GM12878 (cell line): Measurements from ENCODE around the gene NKG7. TPM values are rescaled to one million over a fixed set of nuclear protein-coding genes. Genes with fewer than 3 reads are reported as not detected.

ENCODE experiments used
- ATAC-seq: fragments of 200-7000 bp; cut with Tn5 transposase; 3 replicates; pipeline ENCODE4 v1.9.1; 2020; ENCODE audit warnings: mild to moderate bottlenecking, moderate library complexity
- BruUV-seq: library from RNA; stranded (reverse); fragments of 400-500 nt; replicated peaks from 2 replicates; lab custom pipeline; 2021; lab: Mats Ljungman, UMichigan
- CTCF ChIA-PET: fragments of 300-600 bp; sonication (Branson Sonifier 250); formaldehyde crosslinking; extraction: SDS; loops from one replicate; lab custom pipeline; 2021; ENCODE audit warnings: inconsistent platforms; lab: Yijun Ruan, JAX
- POLR2A ChIA-PET: fragments of 350-600 bp; formaldehyde crosslinking; extraction: SDS; loops from one replicate; lab custom pipeline; 2021; ENCODE audit warnings: inconsistent platforms; lab: Charles Lee
- RAD21 ChIA-PET: fragments of 300-600 bp; sonication (Branson Sonifier 250); formaldehyde crosslinking; loops from one replicate; lab custom pipeline; 2023; ENCODE audit warnings: antibody characterized with exemption; ENCODE audit not compliant: unreplicated experiment; lab: Charles Lee
- SMC1A ChIA-PET: fragments of 300-600 bp; sonication (Branson Sonifier 250); formaldehyde crosslinking; loops from one replicate; lab custom pipeline; 2023; ENCODE audit not compliant: unreplicated experiment, uncharacterized antibody; lab: Charles Lee
- DNase-seq: peaks from one replicate; pipeline ENCODE4 v3.0.0-alpha.2; 2011; ENCODE audit warnings: low read depth, low spot score
- FAIRE-seq: peaks from 3 replicates; lab custom pipeline; 2011; peaks lifted over from hg19 to GRCh38; lab: Jason Lieb, UNC
- H2AFZ ChIP-seq: 2 replicates; pipeline ENCODE4 v1.6.0; 2011; ENCODE audit warnings: low read depth, low read length, control low read depth; ENCODE audit not compliant: control insufficient read depth
- H3K27ac ChIP-seq: 2 replicates; pipeline ENCODE4 v1.5.1; 2011; ENCODE audit warnings: control low read depth; ENCODE audit not compliant: control insufficient read depth, insufficient read depth
- H3K27me3 ChIP-seq, 2 experiments: replicated peaks in 1 of 2; 2 replicates each; pipeline versions ENCODE4 v1.6.0 to v1.6.1; 2011; ENCODE audit warnings: low read length in 1 of 2; ENCODE audit not compliant: control insufficient read depth in 2 of 2, insufficient read depth in 2 of 2
- H3K36me3 ChIP-seq, 2 experiments: 2 replicates each; pipeline ENCODE4 v1.5.1; 2011; ENCODE audit warnings: low read length in 1 of 2; ENCODE audit not compliant: control insufficient read depth in 2 of 2, insufficient read depth in 2 of 2
- H3K4me1 ChIP-seq: 2 replicates; pipeline ENCODE4 v1.6.1; 2011; ENCODE audit warnings: mild to moderate bottlenecking, low read length, moderate library complexity, mixed read lengths; ENCODE audit not compliant: control insufficient read depth, insufficient read depth
- H3K4me2 ChIP-seq: 2 replicates; pipeline ENCODE4 v1.6.0; 2011; ENCODE audit warnings: control low read depth; ENCODE audit not compliant: control insufficient read depth, insufficient read depth
- H3K4me3 ChIP-seq: fragments of 200-600 bp; sonication (generic); 2 replicates; pipeline ENCODE4 v1.5.1; 2016
- H3K79me2 ChIP-seq: 2 replicates; pipeline ENCODE4 v1.6.0; 2011; ENCODE audit warnings: low read length; ENCODE audit not compliant: control insufficient read depth, insufficient read depth
- H3K9ac ChIP-seq: 2 replicates; pipeline ENCODE4 v1.8.0; 2011; ENCODE audit warnings: low read length, control low read depth, mixed read lengths; ENCODE audit not compliant: control insufficient read depth, insufficient read depth
- H3K9me3 ChIP-seq: replicated peaks from 3 replicates; pipeline ENCODE4 v1.5.1; 2011; ENCODE audit warnings: mild to moderate bottlenecking, low read length; ENCODE audit not compliant: control insufficient read depth, insufficient read depth
- H4K20me1 ChIP-seq: 2 replicates; pipeline ENCODE4 v1.6.0; 2011; ENCODE audit not compliant: control insufficient read depth, insufficient read depth
- BCL11A ChIP-seq: IDR thresholded peaks from 2 replicates; pipeline ENCODE4 v1.6.1; 2011; ENCODE audit warnings: low read depth, low read length
- BHLHE40 ChIP-seq, 2 experiments: fragments of 450-650 bp in 1 of 2; IDR thresholded peaks; 2 replicates each; pipeline ENCODE4 v1.6.1; 2011 to 2017; ENCODE audit warnings: low read depth in 2 of 2, borderline replicate concordance in 1 of 2, improper control_type of control experiment in 1 of 2, low read length in 1 of 2, mild to moderate bottlenecking in 1 of 2
- CEBPB ChIP-seq, 2 experiments: fragments of 150-350 bp in 1 of 2; IDR thresholded peaks; 2 replicates each; pipeline ENCODE4 v1.6.1; 2012 to 2014; ENCODE audit warnings: low read depth in 2 of 2, low read length in 2 of 2, borderline replicate concordance in 1 of 2, inconsistent platforms in 1 of 2
- GABPA ChIP-seq: IDR thresholded peaks from 2 replicates; pipeline ENCODE4 v1.6.1; 2014; ENCODE audit warnings: antibody characterized with exemption, low read depth, mild to moderate bottlenecking, inconsistent platforms
- GATAD2B ChIP-seq: fragments of 450-650 bp; conservative IDR thresholded peaks from 2 replicates; pipeline ENCODE4 v1.6.1; 2017; ENCODE audit warnings: low read depth, mild to moderate bottlenecking, moderate library complexity
- LARP7 ChIP-seq: fragments of 450-650 bp; IDR thresholded peaks from 2 replicates; pipeline ENCODE4 v1.6.1; 2017; ENCODE audit warnings: mild to moderate bottlenecking
- POU2F2 ChIP-seq: IDR thresholded peaks from 3 replicates; pipeline ENCODE4 v1.6.1; 2011; ENCODE audit warnings: low read depth, mild to moderate bottlenecking, low read length, borderline replicate concordance
- SPI1 ChIP-seq: IDR thresholded peaks from 2 replicates; pipeline ENCODE4 v1.6.1; 2011; ENCODE audit warnings: low read depth, mild to moderate bottlenecking, low read length, moderate library complexity, borderline replicate concordance; ENCODE audit not compliant: insufficient read depth
- SREBF2 ChIP-seq: IDR thresholded peaks from 2 replicates; pipeline ENCODE4 v1.6.1; 2012; ENCODE audit warnings: mild to moderate bottlenecking, low read length
- TARDBP ChIP-seq: IDR thresholded peaks from 2 replicates; pipeline ENCODE4 v1.6.1; 2016; ENCODE audit warnings: borderline replicate concordance
- ZNF217 ChIP-seq: fragments of 450-650 bp; IDR thresholded peaks from 2 replicates; pipeline ENCODE4 v1.6.1; 2017; ENCODE audit warnings: antibody characterized with exemption, mild to moderate bottlenecking
- WGBS: methylation state at CpG from one replicate; pipeline ENCODE4 v1.1.6; 2016; ENCODE audit warnings: low lambda C conversion rate; ENCODE audit not compliant: insufficient replicate concordance, insufficient coverage; ENCODE audit errors: missing lambda C conversion rate; 5-methylcytosine and 5-hydroxymethylcytosine counted together
- in situ Hi-C: fragments of 300-500 bp; cut with MboI; formaldehyde crosslinking; loops from 9 replicates; pipeline ENCODE4 v1.14.3; 2018; ENCODE audit warnings: mixed read lengths
- intact Hi-C: fragments of 100-400 bp; cut with micrococcal nuclease; formaldehyde crosslinking; loops from one replicate; pipeline ENCODE4 v1.14.2; 2022; ENCODE audit not compliant: unreplicated experiment
- polyA plus RNA-seq, 11 experiments: library from polyadenylated mRNA; depleted of rRNA in 4 of 11; unstranded in 6 of 11; stranded (reverse) in 5 of 11; fragments of >200 nt; fragmentation: Nextera tagmentation in 4 of 11; fragmentation: Illumina TruSeq in 1 of 11; extraction: Ambion mirVana in 4 of 11; extraction: Trizol in 1 of 11; gene quantifications; 1 replicate in 1 of 11; 2 replicates in 10 of 11; pipeline versions ENCODE4 v1.2.1 to v1.2.3, GENCODE V29; 2011 to 2016; ENCODE audit warnings: inconsistent platforms in 2 of 11, missing spikeins in 2 of 11, low read depth in 1 of 11
- total RNA-seq, 4 experiments: library from RNA; depleted of rRNA in 3 of 4; stranded (reverse); fragments of >200 nt in 3 of 4; fragmentation: Illumina TruSeq in 1 of 4; extraction: Trizol in 1 of 4; gene quantifications; 2 replicates each; pipeline versions ENCODE4 v1.2.1 to v1.2.3, GENCODE V29; 2013 to 2021
- TF ChIP-seq, protein P1 (sequence below): fragments of 450-650 bp; IDR thresholded peaks from 2 replicates; pipeline ENCODE4 v1.6.1; 2014; ENCODE audit warnings: mild to moderate bottlenecking
- TF ChIP-seq, protein P2 (sequence below): IDR thresholded peaks from 2 replicates; pipeline ENCODE4 v1.6.1; 2012; ENCODE audit warnings: low read depth, low read length, improper control_type of control experiment
- TF ChIP-seq, protein P3 (sequence below): fragments of 450-650 bp; conservative IDR thresholded peaks from 2 replicates; pipeline ENCODE4 v1.6.1; 2017; ENCODE audit warnings: mild to moderate bottlenecking, moderate library complexity

NKG7 gene
- total and polyA plus RNA-seq, 10 of the 15 experiments (the other 5 are each of a cell fraction or from before 2014, with no cell fraction given) = 10.0 to 48.7 (median 22.3) TPM

DNA sequence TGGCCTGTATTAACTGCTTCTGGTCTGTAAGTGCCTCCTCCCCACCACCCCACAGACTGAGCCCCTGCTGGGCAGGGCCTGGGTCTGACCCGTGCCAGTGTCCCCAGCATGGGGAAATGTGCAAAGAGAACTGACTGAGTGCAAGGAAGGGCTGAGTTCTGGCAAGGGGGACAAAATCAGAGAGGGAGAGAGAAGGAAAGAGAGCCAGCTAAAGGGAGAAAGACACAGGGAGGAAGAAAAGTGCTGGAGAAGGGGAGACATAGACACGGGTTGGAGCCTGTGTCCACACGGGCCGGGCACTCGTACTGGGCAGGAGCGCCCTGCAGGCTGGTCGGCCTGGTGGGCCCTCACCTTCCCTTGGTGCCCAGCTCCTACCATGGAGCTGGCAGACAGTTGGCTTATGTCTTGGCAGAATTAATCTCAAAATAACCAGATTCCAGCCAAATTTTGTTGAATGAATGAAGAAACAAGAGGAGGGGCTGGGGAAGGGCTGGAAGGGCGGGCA is 1.2 kb downstream of the NKG7 start:
- CTCF ChIA-PET = interaction anchor here (3.7 kb wide), 1 partner anchor 23 kb away, joined by 14 read pairs; no protein-coding TSS in a partner anchor
- ATAC-seq (no peak), DNase-seq (no peak), FAIRE-seq (no peak)
- SMC1A ChIA-PET = no interaction called here
- no peak overlapping the region for H3K9ac ChIP-seq
- H4K20me1 ChIP-seq = no peaks in the 10 kb centered on the region
- no peak overlapping the region for H3K4me3 ChIP-seq
- no TSS peak for BruUV-seq
- H3K4me2 ChIP-seq = no peak overlapping the region
- 73% methylated on average over 8 of the region's 8 CpGs for WGBS
- in situ Hi-C loops = loop anchor here (25.0 kb wide), 1 partner anchor 1034 kb away; the partner anchor contains the start of gene KCNC3
- no peaks in the 10 kb centered on the region for H3K9me3 ChIP-seq
- no peak overlapping the region for H2AFZ ChIP-seq
- peaks cover 8% of the 10 kb centered on the region for H3K79me2 ChIP-seq
- intact Hi-C loops = no loop called here
- TF ChIP-seq BHLHE40 (IDR thresholded peaks at IDR 0.05; ENCODE audit: borderline replicate concordance in 1 of 2, low read depth in 2 of 2, low read length in 1 of 2) = no peak
- TF ChIP-seq CEBPB (IDR thresholded peaks at IDR 0.05; ENCODE audit: borderline replicate concordance in 1 of 2, low read depth in 2 of 2, low read length in 2 of 2) = no peak
- no peak for TF ChIP-seq GATAD2B
- no peak for TF ChIP-seq LARP7
- no peak for TF ChIP-seq ZNF217
- no peak for TF ChIP-seq SREBF2
- no peak for TF ChIP-seq BCL11A
- no peak for TF ChIP-seq TARDBP
- no peak for TF ChIP-seq GABPA
- TF ChIP-seq, protein P1, sequence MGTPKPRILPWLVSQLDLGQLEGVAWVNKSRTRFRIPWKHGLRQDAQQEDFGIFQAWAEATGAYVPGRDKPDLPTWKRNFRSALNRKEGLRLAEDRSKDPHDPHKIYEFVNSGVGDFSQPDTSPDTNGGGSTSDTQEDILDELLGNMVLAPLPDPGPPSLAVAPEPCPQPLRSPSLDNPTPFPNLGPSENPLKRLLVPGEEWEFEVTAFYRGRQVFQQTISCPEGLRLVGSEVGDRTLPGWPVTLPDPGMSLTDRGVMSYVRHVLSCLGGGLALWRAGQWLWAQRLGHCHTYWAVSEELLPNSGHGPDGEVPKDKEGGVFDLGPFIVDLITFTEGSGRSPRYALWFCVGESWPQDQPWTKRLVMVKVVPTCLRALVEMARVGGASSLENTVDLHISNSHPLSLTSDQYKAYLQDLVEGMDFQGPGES = no peak
- TF ChIP-seq SPI1 = no peak
- TF ChIP-seq POU2F2 = no peak
- TF ChIP-seq, protein P2, sequence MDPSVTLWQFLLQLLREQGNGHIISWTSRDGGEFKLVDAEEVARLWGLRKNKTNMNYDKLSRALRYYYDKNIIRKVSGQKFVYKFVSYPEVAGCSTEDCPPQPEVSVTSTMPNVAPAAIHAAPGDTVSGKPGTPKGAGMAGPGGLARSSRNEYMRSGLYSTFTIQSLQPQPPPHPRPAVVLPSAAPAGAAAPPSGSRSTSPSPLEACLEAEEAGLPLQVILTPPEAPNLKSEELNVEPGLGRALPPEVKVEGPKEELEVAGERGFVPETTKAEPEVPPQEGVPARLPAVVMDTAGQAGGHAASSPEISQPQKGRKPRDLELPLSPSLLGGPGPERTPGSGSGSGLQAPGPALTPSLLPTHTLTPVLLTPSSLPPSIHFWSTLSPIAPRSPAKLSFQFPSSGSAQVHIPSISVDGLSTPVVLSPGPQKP = no peak
- TF ChIP-seq, protein P3, sequence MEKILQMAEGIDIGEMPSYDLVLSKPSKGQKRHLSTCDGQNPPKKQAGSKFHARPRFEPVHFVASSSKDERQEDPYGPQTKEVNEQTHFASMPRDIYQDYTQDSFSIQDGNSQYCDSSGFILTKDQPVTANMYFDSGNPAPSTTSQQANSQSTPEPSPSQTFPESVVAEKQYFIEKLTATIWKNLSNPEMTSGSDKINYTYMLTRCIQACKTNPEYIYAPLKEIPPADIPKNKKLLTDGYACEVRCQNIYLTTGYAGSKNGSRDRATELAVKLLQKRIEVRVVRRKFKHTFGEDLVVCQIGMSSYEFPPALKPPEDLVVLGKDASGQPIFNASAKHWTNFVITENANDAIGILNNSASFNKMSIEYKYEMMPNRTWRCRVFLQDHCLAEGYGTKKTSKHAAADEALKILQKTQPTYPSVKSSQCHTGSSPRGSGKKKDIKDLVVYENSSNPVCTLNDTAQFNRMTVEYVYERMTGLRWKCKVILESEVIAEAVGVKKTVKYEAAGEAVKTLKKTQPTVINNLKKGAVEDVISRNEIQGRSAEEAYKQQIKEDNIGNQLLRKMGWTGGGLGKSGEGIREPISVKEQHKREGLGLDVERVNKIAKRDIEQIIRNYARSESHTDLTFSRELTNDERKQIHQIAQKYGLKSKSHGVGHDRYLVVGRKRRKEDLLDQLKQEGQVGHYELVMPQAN = no peak
- no peaks in the 10 kb centered on the region for H3K36me3 ChIP-seq
- H3K27me3 ChIP-seq = no peaks in the 10 kb centered on the region
- H3K27ac ChIP-seq = no peak overlapping the region
- POLR2A ChIA-PET = interaction anchor here (0.5 to 4.2 kb wide), 2 partner anchors 23 to 25 kb away, joined by 3 to 32 read pairs; no protein-coding TSS in a partner anchor
- H3K4me1 ChIP-seq = peaks cover 45% of the 10 kb centered on the region
- RAD21 ChIA-PET = interaction anchor here (0.7 to 2.5 kb wide), 3 partner anchors 23 to 996 kb away, joined by 3 to 23 read pairs (median 8); no protein-coding TSS in a partner anchor
